CD4-positive, alpha-beta memory T cell (primary cell): Measurements from ENCODE around the gene ODF2. TPM values are rescaled to one million over a fixed set of nuclear protein-coding genes. Genes with fewer than 3 reads are reported as not detected.

Source experiments
- CTCF ChIA-PET: fragments of 350-600 bp; sonication (Branson Sonifier 250); formaldehyde crosslinking; loops from one replicate; lab custom pipeline; 2021; ENCODE audit warnings: inconsistent platforms; ENCODE audit not compliant: partially characterized antibody; lab: Charles Lee
- POLR2A ChIA-PET: fragments of 350-600 bp; sonication (Branson Sonifier 250); formaldehyde crosslinking; loops from one replicate; lab custom pipeline; 2021; ENCODE audit not compliant: partially characterized antibody; lab: Charles Lee
- DNase-seq, 5 donors: peaks; one replicate each; pipeline versions ENCODE4 v3.0.0 to v3.0.0-alpha.2; 2020 to 2022; ENCODE audit warnings: mixed read lengths in 1 of 5
- H3K27ac ChIP-seq: one replicate; pipeline ENCODE4 v1.7.0; 2013; ENCODE audit warnings: low read depth, low read length
- H3K27me3 ChIP-seq: 2 replicates; pipeline ENCODE4 v1.7.0; 2013; ENCODE audit warnings: mild to moderate bottlenecking, low read length, moderate library complexity; ENCODE audit not compliant: insufficient read depth
- H3K36me3 ChIP-seq: 2 replicates; pipeline ENCODE4 v1.7.0; 2013; ENCODE audit warnings: mild to moderate bottlenecking, low read length, moderate library complexity; ENCODE audit not compliant: insufficient read depth
- H3K4me1 ChIP-seq: 2 replicates; pipeline ENCODE4 v1.7.0; 2013; ENCODE audit warnings: mild to moderate bottlenecking, low read length, moderate library complexity; ENCODE audit not compliant: insufficient read depth
- H3K4me3 ChIP-seq, 2 donors: one replicate each; pipeline ENCODE4 v1.7.0; 2013; ENCODE audit warnings: low read length in 2 of 2, mild to moderate bottlenecking in 1 of 2
- H3K9me3 ChIP-seq, 2 donors: one replicate each; pipeline ENCODE4 v1.7.0; 2013; ENCODE audit warnings: low read length in 2 of 2, control low read depth in 1 of 2; ENCODE audit not compliant: control insufficient read depth in 1 of 2
- H3K27ac Mint-ChIP-seq, 7 donors: one replicate each; pipeline ENCODE4 v1.8.0; 2020 to 2021; ENCODE audit warnings: mixed read lengths in 7 of 7, mild to moderate bottlenecking in 6 of 7, inconsistent platforms in 3 of 7, moderate library complexity in 3 of 7
- H3K27me3 Mint-ChIP-seq, 2 donors: one replicate each; pipeline ENCODE4 v1.8.0; 2020 to 2021; ENCODE audit warnings: mixed read lengths in 2 of 2
- H3K36me3 Mint-ChIP-seq, 2 donors: one replicate each; pipeline ENCODE4 v1.8.0; 2020 to 2021; ENCODE audit warnings: mixed read lengths in 2 of 2, inconsistent platforms in 1 of 2, mild to moderate bottlenecking in 1 of 2
- H3K4me1 Mint-ChIP-seq, 4 donors: one replicate each; pipeline ENCODE4 v1.8.0; 2020 to 2021; ENCODE audit warnings: mixed read lengths in 4 of 4, mild to moderate bottlenecking in 1 of 4
- H3K4me3 Mint-ChIP-seq, 8 donors: one replicate each; pipeline ENCODE4 v1.8.0; 2020 to 2021; ENCODE audit warnings: mixed read lengths in 8 of 8, mild to moderate bottlenecking in 7 of 8, moderate library complexity in 6 of 8, inconsistent platforms in 3 of 8
- H3K9me3 Mint-ChIP-seq, 8 donors: one replicate each; pipeline ENCODE4 v1.8.0; 2020 to 2021; ENCODE audit warnings: mixed read lengths in 8 of 8, mild to moderate bottlenecking in 5 of 8, inconsistent platforms in 3 of 8, moderate library complexity in 1 of 8
- intact Hi-C: fragments of 100-400 bp; cut with micrococcal nuclease; formaldehyde crosslinking; loops from one replicate; pipeline ENCODE4 v1.15.1; 2023
- polyA plus RNA-seq, 2 donors: library from polyadenylated mRNA; unstranded; fragments of 300-500 nt; fragmentation: Illumina TruSeq; gene quantifications; one replicate each; pipeline ENCODE4 v1.2.3, GENCODE V29; 2021
- total RNA-seq, 2 experiments: library from RNA; stranded (reverse); gene quantifications; one replicate each; pipeline ENCODE4 v1.2.3, GENCODE V29; 2021

ODF2 gene
- total and polyA plus RNA-seq, 4 experiments from 2014 or later: 10.0 to 33.6 (median 28.5) TPM

GRCh38 chr9:128521956-128522355, 66.2 kb downstream of the ODF2 start:
- H3K27me3 ChIP-seq: no peaks in the 10 kb centered on the region
- H3K27ac Mint-ChIP-seq: peak overlapping the region in 1 of 7 donors; percentile 17
- H3K36me3 ChIP-seq: peaks cover 62% of the 10 kb centered on the region
- no peak overlapping the region for H3K4me3 Mint-ChIP-seq
- H3K36me3 Mint-ChIP-seq: peaks cover 61 to 62% of the 10 kb centered on the region in 2 donors
- no peaks in the 10 kb centered on the region for H3K27me3 Mint-ChIP-seq
- H3K4me1 ChIP-seq: no peaks in the 10 kb centered on the region
- DNase-seq: no peak
- no peak overlapping the region for H3K4me3 ChIP-seq
- no peak overlapping the region for H3K27ac ChIP-seq
- peaks cover 0 to 8% (median 4%) of the 10 kb centered on the region in 4 donors for H3K4me1 Mint-ChIP-seq
- no peaks in the 10 kb centered on the region for H3K9me3 ChIP-seq
- ChIA-PET POLR2A (no interaction called here), CTCF (no interaction called here)
- intact Hi-C loops: no loop called here
- H3K9me3 Mint-ChIP-seq: peaks cover 0 to 3% (median 0%) of the 10 kb centered on the region in 8 donors

GRCh38 chr9:128523199-128523925, 67.6 kb downstream of the ODF2 start:
- DNase-seq: no peak
- Histone ChIP-seq H3K27me3 (no peaks in the 10 kb centered on the region), H3K9me3 (no peaks in the 10 kb centered on the region), H3K4me3 (no peak overlapping the region), H3K4me1 (no peaks in the 10 kb centered on the region), H3K27ac (no peak overlapping the region), H3K36me3 (peaks cover 58% of the 10 kb centered on the region)
- intact Hi-C loops: no loop called here
- Mint-ChIP-seq H3K36me3 (peaks cover 52 to 58% of the 10 kb centered on the region in 2 donors), H3K27me3 (no peaks in the 10 kb centered on the region), H3K4me3 (no peak overlapping the region), H3K9me3 (peaks cover 0 to 3% (median 0%) of the 10 kb centered on the region in 8 donors), H3K27ac (peak overlapping the region in 3 of 7 donors; percentile 22 to 73 (median 42)), H3K4me1 (peaks cover 0 to 4% (median 2%) of the 10 kb centered on the region in 4 donors)
- ChIA-PET POLR2A (no interaction called here), CTCF (no interaction called here)

DNA sequence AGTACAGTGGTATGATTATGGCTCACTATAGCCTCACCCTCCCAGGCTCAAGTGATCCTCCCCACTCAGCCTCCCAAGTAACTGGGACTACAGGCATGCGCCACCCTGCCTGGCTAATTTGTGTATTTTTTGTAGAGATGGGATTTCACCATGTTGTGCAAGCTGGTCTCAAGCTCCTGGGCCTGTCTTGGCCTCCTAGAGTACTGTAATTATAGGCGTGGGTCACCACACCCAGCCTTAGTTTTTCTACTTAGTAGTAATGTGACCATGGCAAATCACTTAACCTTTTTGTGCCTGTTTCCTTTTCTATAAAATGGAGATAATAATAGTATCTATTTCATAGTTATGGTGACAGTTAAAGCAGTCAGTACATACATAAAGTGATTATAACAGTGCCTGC, 70.9 kb downstream of the ODF2 start:
- H3K27ac ChIP-seq: no peak overlapping the region
- H3K36me3 ChIP-seq: peaks cover 65% of the 10 kb centered on the region
- intact Hi-C loops: no loop called here
- Mint-ChIP-seq H3K27ac (peak overlapping the region in 1 of 7 donors; percentile 70), H3K27me3 (no peaks in the 10 kb centered on the region), H3K4me1 (peaks cover 0 to 5% (median 0%) of the 10 kb centered on the region in 4 donors), H3K9me3 (no peaks in the 10 kb centered on the region), H3K4me3 (no peak overlapping the region), H3K36me3 (peaks cover 42 to 55% of the 10 kb centered on the region in 2 donors)
- H3K27me3 ChIP-seq: no peaks in the 10 kb centered on the region
- no peak overlapping the region for H3K4me3 ChIP-seq
- H3K4me1 ChIP-seq: no peaks in the 10 kb centered on the region
- no peaks in the 10 kb centered on the region for H3K9me3 ChIP-seq
- ChIA-PET POLR2A (interaction anchor here (1.3 kb wide), 1 partner anchor 26 kb away, joined by 3 read pairs; no protein-coding TSS in a partner anchor), CTCF (no interaction called here)
- DNase-seq: no peak

- no peaks in the 10 kb centered on the region for H3K9me3 Mint-ChIP-seq
- no peak overlapping the region for H3K4me3 Mint-ChIP-seq
- Histone ChIP-seq H3K27me3 (no peaks in the 10 kb centered on the region), H3K4me3 (no peak overlapping the region), H3K36me3 (peaks cover 63% of the 10 kb centered on the region), H3K9me3 (no peaks in the 10 kb centered on the region), H3K4me1 (no peaks in the 10 kb centered on the region), H3K27ac (no peak overlapping the region)
- intact Hi-C loops: no loop called here
- H3K36me3 Mint-ChIP-seq: peaks cover 40 to 54% of the 10 kb centered on the region in 2 donors
- H3K4me1 Mint-ChIP-seq: peaks cover 0 to 3% (median 0%) of the 10 kb centered on the region in 4 donors
- POLR2A ChIA-PET: interaction anchor here (0.6 kb wide), 1 partner anchor 11 kb away, joined by 3 read pairs; no protein-coding TSS in a partner anchor
- no peak overlapping the region for H3K27ac Mint-ChIP-seq
- CTCF ChIA-PET: no interaction called here
- DNase-seq: no peak
- H3K27me3 Mint-ChIP-seq: no peaks in the 10 kb centered on the region
Measured at GRCh38 chr9:128528445-128529160, 72.8 kb downstream of the ODF2 start.

- no peak overlapping the region for H3K4me3 ChIP-seq
- Mint-ChIP-seq H3K36me3 (peaks cover 41 to 58% of the 10 kb centered on the region in 2 donors), H3K27ac (peak overlapping the region in 1 of 7 donors; percentile 55), H3K27me3 (no peaks in the 10 kb centered on the region), H3K4me1 (peaks cover 0 to 3% (median 0%) of the 10 kb centered on the region in 4 donors), H3K9me3 (no peaks in the 10 kb centered on the region), H3K4me3 (no peak overlapping the region)
- peaks cover 63% of the 10 kb centered on the region for H3K36me3 ChIP-seq
- H3K4me1 ChIP-seq: no peaks in the 10 kb centered on the region
- no peak overlapping the region for H3K27ac ChIP-seq
- ChIA-PET CTCF (no interaction called here), POLR2A (interaction anchor here (0.6 kb wide), 1 partner anchor 11 kb away, joined by 3 read pairs; no protein-coding TSS in a partner anchor)
- H3K27me3 ChIP-seq: no peaks in the 10 kb centered on the region
- no peaks in the 10 kb centered on the region for H3K9me3 ChIP-seq
- intact Hi-C loops: no loop called here
- DNase-seq: no peak
Measured at GRCh38 chr9:128529191-128529590, 73.4 kb downstream of the ODF2 start.

DNA sequence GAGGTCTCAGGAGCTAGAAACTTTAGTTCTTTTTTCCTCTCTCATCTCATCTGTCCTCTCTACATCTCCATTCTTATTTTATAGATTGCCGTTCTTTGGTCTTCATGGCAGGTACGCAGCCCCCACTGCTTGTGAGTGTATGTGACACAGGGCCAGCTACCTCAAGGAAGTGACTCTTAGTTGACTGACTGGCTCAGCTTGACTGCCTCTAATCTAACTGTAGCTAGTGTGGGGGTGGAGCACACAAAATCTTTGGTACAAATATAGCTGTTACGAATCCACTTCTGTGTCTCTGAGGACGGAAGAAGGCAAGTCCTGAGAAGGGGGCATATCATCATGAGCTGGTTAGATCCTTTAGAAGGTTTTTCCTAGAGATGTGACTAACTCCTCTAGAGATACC, 76.8 kb downstream of the ODF2 start:
- ChIA-PET POLR2A (interaction anchor here (0.6 kb wide), 1 partner anchor 173 kb away, joined by 3 read pairs; no protein-coding TSS in a partner anchor), CTCF (no interaction called here)
- H3K9me3 Mint-ChIP-seq: no peaks in the 10 kb centered on the region
- H3K4me1 Mint-ChIP-seq: peaks cover 0 to 3% (median 0%) of the 10 kb centered on the region in 4 donors
- no peaks in the 10 kb centered on the region for H3K9me3 ChIP-seq
- DNase-seq: no peak
- no peaks in the 10 kb centered on the region for H3K27me3 Mint-ChIP-seq
- no peaks in the 10 kb centered on the region for H3K4me1 ChIP-seq
- no peaks in the 10 kb centered on the region for H3K27me3 ChIP-seq
- peaks cover 33 to 53% of the 10 kb centered on the region in 2 donors for H3K36me3 Mint-ChIP-seq
- H3K4me3 Mint-ChIP-seq: no peak overlapping the region
- H3K4me3 ChIP-seq: no peak overlapping the region
- intact Hi-C loops: no loop called here
- no peak overlapping the region for H3K27ac ChIP-seq
- H3K27ac Mint-ChIP-seq: peak overlapping the region in 3 of 7 donors; percentile 32 to 47 (median 35)
- peaks cover 51% of the 10 kb centered on the region for H3K36me3 ChIP-seq
